Medulla oblongata (tissue), 1 donor: ENCODE data around the gene RNF157.

Source experiments
- DNase-seq: peaks from one replicate; pipeline ENCODE4 v3.0.0-alpha.2; 2015; ENCODE audit errors: extremely low spot score

The RNF157 gene

GRCh38 chr17:76157759-76158158 lies 82.5 kb downstream of the RNF157 start:
- DNase-seq: no peak

GRCh38 chr17:76156662-76156991 lies 83.7 kb downstream of the RNF157 start:
- DNase-seq: no peak

GRCh38 chr17:76155988-76156661 lies 84.2 kb downstream of the RNF157 start:
- no peak for DNase-seq

DNA sequence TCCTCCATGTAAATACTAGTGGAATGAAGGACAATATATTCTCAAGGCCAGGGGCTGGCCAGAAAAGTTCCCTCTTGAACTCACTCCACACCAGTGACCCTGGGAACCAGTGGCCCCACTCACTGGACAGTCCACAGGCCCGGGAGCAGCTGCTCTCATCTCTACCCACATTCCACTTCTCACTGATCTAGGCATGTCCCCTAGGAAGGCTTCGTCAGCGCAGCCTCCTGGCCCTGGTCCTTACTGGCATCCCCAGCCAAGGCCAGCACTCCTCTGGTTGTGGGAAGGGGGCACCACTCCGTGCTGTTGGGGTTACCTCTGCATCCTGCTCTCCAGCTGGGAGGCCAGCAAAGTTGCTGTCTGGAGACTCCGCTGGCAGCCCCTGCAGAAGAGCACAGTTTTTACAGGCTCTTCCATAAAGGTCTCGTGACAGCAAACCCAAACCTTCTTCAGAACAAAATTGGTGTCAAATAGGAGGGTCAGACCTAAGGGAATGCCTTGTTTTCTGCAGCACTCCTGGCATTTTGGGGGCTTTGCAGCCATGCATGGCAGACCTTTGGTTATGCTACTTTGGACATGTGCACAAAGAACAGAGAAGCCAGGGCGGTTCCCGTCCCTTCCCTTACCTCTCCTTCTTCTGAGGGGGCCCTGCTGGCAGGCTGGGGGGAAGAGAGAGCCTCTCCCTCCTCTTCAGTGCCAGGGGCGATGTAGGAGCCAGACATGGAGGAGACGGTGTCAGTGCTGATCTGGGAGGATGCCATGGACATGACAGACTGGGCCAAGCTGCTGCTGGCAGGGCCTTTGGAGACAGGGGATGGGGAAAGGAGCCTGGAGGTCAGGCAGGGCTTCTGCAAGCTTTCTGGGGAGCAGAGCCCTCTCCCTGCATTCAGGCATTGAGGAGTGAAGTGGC lies 85.1 kb downstream of the RNF157 start:
- DNase-seq: no peak

DNA sequence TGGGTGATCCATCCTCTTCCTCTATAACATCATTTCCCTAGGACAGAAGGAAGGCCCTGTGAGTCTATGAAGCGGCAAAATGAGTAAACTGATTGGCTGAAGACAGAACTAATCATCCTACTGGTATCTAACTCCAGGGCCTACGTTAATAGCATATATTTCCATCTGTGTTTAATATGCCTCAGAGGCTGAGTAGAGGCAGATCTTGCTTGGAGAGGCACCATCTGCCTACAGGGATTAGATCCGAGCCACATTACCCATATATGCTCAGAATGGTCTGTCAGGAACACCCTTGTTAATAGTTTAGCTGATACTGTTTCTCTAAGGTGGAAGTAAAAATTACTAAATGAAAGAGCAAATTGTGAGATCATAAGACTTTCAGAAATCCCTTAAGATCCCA lies 86.0 kb downstream of the RNF157 start:
- DNase-seq: no peak

GRCh38 chr17:76153640-76154039 lies 86.7 kb downstream of the RNF157 start:
- DNase-seq: no peak

DNA sequence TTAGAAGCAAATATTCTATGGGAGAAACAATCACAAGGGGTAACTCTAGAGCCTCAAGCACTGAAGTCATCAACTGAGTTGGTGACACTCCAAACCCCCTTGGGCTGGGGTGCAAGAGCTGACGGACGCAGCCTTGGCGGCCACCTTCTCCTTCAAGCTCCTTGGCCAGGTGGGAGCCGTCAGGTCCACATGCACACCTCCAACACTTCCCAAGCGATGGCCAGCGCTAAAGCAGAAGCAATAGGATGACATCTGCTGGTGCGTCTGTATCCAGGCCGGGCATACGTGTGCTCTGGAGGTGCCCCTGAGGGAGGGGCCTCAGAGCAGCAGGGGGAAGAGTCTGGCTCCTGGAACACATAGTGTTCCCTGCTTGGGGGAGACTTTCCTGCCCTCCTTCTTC lies 87.1 kb downstream of the RNF157 start:
- DNase-seq: no peak

DNA sequence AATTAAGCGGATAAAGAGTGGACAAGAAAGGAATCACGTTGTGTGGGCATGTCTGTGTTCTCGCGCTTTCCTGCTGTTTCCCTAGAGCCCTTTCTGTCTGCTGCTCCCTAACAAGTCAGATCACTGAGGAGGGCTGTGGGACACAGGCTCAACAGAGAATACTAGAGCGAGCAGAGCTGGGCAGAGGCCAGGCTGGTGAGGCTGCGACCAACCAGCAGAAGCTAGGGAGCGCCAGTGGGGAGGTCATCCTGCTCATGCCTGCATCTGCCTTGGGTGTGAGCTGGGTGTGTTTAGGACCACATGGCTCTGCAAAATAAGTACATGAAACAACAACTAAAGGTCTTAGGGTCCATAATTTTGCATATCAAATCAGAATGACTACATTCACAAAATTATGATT lies 87.7 kb downstream of the RNF157 start:
- peak; percentile 62 for DNase-seq

DNA sequence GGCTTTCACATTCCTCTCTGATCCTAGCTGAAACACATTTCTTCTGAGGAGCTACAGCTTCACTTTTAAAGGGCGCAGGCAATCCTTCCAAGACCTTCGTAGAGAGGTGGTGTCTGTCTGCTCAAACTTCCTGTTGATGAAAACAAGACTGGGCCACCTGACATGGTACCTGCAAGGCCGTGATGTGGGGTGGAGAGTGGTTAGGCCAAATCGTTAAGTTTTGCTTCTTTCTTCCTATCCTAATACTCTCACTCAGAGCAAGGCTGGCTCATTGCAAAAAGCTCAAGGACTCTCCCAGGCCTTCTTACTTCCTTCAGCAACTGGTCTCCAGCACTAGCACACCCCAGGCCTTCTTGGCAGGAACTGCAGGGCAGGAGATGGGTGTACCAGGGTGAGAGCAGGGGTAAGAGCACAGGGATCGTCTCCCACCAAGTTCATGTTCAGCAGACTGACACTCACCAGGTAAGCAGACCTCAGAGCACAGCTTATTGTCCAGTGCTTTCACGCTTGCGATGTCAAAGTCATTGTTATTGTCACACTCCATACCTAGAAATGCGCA lies 88.3 kb downstream of the RNF157 start:
- no peak for DNase-seq

GRCh38 chr17:76150712-76151622 lies 89.3 kb downstream of the RNF157 start:
- DNase-seq: no peak

DNA sequence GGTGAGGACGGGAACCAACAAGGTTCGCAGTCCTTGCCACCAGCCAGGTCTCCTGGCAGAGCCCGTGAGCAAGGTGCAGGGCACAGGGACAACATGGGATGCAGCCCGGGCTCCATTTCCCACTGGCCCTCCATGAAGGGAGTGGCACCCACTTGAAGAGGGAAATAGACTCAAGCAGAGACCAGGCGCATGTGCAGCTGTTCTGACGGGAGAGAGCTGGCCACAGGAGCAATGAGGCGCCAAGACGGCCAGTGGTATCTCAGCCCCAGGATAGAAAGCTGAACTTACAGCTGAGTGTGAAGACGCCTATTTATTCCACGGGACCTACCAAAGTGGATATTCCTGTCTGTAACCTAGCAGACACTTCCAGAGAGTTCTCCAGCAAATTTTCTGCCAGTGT lies 91.1 kb downstream of the RNF157 start:
- DNase-seq: no peak

DNA sequence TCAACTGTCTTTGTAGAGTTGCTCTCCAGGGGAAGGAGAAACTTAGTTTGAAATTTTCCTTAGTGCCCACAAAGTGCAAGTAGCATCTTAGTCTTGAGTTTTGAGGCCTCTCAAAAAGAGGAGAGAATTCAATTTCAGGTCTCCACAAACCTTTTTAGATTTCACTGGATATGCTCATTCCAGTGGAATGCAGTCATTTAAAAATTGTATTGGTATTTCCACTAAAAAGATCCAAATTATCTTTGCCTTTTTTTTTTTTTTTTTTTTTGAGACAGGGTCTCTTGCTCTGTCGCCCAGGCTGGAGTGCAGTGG lies 92.3 kb downstream of the RNF157 start:
- DNase-seq: no peak

- peak; percentile 38 for DNase-seq
Measured at GRCh38 chr17:76147211-76148014, 92.9 kb downstream of the RNF157 start.

DNA sequence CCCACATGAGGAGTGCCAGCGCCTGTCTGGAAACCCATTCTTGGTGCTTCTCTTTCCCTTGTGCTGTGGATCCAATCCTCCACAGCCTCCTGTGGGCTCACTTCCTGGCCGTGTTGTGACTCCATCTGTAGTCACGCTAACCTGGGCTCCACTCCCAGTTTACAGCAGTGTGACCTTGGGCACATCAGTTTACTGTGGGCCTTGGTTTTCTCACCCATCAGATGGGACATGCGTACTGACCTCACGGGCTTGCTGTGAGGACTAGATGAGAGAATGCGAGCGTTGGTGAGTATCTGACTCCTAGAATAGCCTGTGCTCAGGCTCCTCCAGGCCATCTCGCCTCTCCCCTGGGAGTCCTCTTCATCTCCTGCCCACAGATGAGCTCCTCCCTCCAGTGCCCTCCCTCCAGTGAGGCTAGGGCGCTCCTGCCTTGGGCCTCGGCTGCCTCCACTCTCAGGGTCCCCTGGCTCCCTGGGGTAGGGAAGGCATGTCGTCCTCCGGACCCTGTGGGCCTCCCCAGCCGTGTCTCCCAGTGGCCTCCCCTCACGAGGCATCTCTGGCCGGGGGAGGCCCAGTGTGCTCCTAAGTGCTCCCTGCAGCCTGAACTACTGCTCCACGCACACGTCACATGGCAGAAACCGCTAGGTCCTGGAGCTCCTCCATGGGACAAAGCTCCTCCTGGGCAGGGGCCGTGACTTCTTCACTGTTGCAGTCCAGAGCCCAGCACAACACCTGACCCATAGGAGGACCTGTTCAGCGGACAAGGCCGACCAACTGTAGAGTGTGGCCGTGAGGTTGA lies 94.0 kb downstream of the RNF157 start:
- no peak for DNase-seq

- no peak for DNase-seq
Measured at GRCh38 chr17:76145231-76146052, 94.9 kb downstream of the RNF157 start.

GRCh38 chr17:76142585-76143041 lies 97.7 kb downstream of the RNF157 start:
- no peak for DNase-seq

GRCh38 chr17:76142039-76142584 lies 98.2 kb downstream of the RNF157 start:
- DNase-seq: no peak

DNA sequence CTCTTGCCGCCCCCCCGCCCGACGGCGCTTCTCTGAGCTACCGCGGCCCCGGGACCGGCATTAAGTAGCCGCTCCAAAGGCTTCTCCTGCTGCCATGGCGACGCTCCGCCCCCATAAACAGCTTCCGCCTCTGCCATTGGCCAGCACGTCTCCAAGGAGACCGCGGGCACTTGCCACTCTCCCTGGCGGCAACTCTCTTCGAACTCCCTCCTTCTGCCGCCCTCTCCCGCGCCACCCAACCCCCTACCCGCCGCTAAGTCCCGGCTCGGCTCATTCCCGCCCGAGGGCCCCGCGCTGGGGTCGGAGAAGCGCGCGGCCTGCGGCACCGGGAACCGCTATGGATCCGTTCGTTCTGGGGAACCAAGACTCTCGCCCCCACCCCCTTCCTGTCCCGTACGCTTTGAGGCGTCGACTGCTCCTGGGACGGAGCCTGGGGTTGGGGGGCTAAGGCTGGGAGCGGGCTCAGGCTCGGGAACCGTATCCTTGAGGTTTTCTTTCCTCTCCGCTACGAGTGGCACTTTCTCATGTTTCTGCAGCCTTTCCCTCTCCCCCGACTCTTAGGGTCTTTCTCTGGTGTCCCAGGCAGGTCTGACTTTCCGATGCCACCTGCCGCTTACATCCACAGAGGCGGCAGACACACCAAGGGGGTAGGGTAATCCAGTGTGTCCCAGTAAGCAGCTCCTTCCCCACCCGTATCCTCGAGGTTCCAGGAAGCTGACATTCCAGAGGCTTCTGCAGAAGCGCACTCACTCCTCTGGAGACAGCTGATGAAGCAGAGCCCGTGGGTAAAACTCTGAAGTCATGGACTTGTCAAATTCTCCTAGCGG lies 98.9 kb downstream of the RNF157 start, which contains the start of gene FOXJ1:
FOXJ1 (minus strand) TSS at position 34 of the 827 bp plus-strand sequence. CDS start 850 bp downstream, outside the sequence.
- DNase-seq: peak; percentile 95
